ENCODE data around the gene RASGRP2. TPM values are rescaled to one million over a fixed set of nuclear protein-coding genes. Genes with fewer than 3 reads are reported as not detected.

The RASGRP2 gene
- total and polyA plus RNA-seq, 2 donors (not counting 1 experiment from before 2014, with no cell fraction given), result 1.2 to 5.2 TPM

DNA sequence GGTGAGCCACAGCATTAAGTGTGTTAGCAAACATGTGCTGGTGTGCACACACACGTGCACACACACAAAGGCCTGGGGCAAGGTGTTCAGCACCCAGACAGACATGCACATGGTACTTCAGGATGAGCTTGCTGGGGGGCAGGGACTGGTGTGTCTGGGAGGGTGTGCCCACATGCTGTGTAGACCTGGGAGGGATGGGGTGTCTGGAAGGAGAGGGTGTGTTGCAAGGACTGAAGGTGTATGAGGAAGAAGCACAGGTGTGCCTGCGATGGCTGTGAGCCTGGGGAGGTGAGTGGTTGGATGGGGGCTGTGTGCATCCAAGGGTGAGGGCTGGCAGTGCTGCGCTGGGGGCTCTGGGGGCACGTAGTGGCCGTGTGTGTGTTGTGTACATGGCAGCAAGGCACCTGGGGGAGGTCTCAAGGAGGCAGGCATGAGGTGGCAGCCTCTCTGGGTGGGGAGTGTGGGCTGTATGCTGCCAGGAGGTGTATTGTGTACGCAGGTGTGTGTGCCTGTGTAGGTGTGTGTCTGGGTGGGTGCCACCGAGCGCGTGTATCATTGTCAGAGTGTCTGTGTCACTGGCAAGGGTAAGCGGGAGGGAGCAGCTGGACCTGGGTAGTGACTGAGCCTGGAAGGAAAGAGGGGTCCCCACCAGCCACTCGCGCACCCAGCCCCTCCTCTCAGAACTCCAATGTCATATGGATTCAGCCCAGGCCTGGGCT, 23.1 kb downstream of the RASGRP2 start:
- Histone ChIP-seq H3K4me1 (ENCODE audit: control insufficient read depth, extremely low read depth, insufficient read depth, low read length) (no peaks in the 10 kb centered on the region), H3K27ac (ENCODE audit: insufficient read depth, low read length) (no peak overlapping the region), H3K4me2 (ENCODE audit: extremely low read depth, insufficient read depth, low read length) (no peak overlapping the region), H3K9me3 (ENCODE audit: control insufficient read depth, insufficient read depth, low read depth, low read length) (no peaks in the 10 kb centered on the region), H4K20me1 (ENCODE audit: control insufficient read depth, extremely low read depth, insufficient read depth, low read length) (no peaks in the 10 kb centered on the region), H3K36me3 (ENCODE audit: control insufficient read depth, insufficient read depth, low read length) (no peaks in the 10 kb centered on the region), H3K9ac (ENCODE audit: insufficient read depth, low read length) (no peak overlapping the region), H3K27me3 (ENCODE audit: control insufficient read depth, insufficient read depth, low read length) (peaks cover 13% of the 10 kb centered on the region), H3K79me2 (ENCODE audit: control insufficient read depth, insufficient read depth, low read length) (no peaks in the 10 kb centered on the region), H3K4me3 (replicated peaks in 1 of 4; ENCODE audit: control extremely low read depth in 1 of 4, insufficient read depth in 1 of 4, low read depth in 3 of 4, low read length in 4 of 4) (no peak overlapping the region), H2AFZ (ENCODE audit: low read length) (no peak overlapping the region)
- no peak for DNase-seq (ENCODE audit: low read depth in 2 of 2)
- no peak for TF ChIP-seq EZH2 (IDR thresholded peaks at IDR 0.05; ENCODE audit: low read length, missing control alignments)
- TF ChIP-seq CTCF (conservative IDR thresholded peaks at IDR 0.05 in 1 of 2, IDR thresholded peaks at IDR 0.05 in 1 of 2; ENCODE audit: low read depth in 1 of 2, low read length in 2 of 2), result no peak

- Histone ChIP-seq H3K9ac (ENCODE audit: insufficient read depth, low read length) (no peak overlapping the region), H3K9me3 (ENCODE audit: control insufficient read depth, insufficient read depth, low read depth, low read length) (no peaks in the 10 kb centered on the region), H3K79me2 (ENCODE audit: control insufficient read depth, insufficient read depth, low read length) (no peaks in the 10 kb centered on the region), H3K4me2 (ENCODE audit: extremely low read depth, insufficient read depth, low read length) (no peak overlapping the region), H3K27me3 (ENCODE audit: control insufficient read depth, insufficient read depth, low read length) (peaks cover 19% of the 10 kb centered on the region), H4K20me1 (ENCODE audit: control insufficient read depth, extremely low read depth, insufficient read depth, low read length) (no peaks in the 10 kb centered on the region), H3K4me3 (replicated peaks in 1 of 4; ENCODE audit: control extremely low read depth in 1 of 4, insufficient read depth in 1 of 4, low read depth in 3 of 4, low read length in 4 of 4) (no peak overlapping the region), H2AFZ (ENCODE audit: low read length) (no peak overlapping the region), H3K27ac (ENCODE audit: insufficient read depth, low read length) (no peak overlapping the region), H3K36me3 (ENCODE audit: control insufficient read depth, insufficient read depth, low read length) (no peaks in the 10 kb centered on the region), H3K4me1 (ENCODE audit: control insufficient read depth, extremely low read depth, insufficient read depth, low read length) (no peaks in the 10 kb centered on the region)
- TF ChIP-seq EZH2 (IDR thresholded peaks at IDR 0.05; ENCODE audit: low read length, missing control alignments), result no peak
- TF ChIP-seq CTCF (conservative IDR thresholded peaks at IDR 0.05 in 1 of 2, IDR thresholded peaks at IDR 0.05 in 1 of 2; ENCODE audit: low read depth in 1 of 2, low read length in 2 of 2), result no peak
- DNase-seq (ENCODE audit: low read depth in 2 of 2), result no peak
Measured at GRCh38 chr11:64720167-64720566, 23.8 kb downstream of the RASGRP2 start.

GRCh38 chr11:64719406-64719805, 24.5 kb downstream of the RASGRP2 start:
- Histone ChIP-seq H3K27me3 (ENCODE audit: control insufficient read depth, insufficient read depth, low read length) (peaks cover 27% of the 10 kb centered on the region), H3K4me2 (ENCODE audit: extremely low read depth, insufficient read depth, low read length) (no peak overlapping the region), H3K9ac (ENCODE audit: insufficient read depth, low read length) (no peak overlapping the region), H3K9me3 (ENCODE audit: control insufficient read depth, insufficient read depth, low read depth, low read length) (no peaks in the 10 kb centered on the region), H3K27ac (ENCODE audit: insufficient read depth, low read length) (no peak overlapping the region), H3K4me1 (ENCODE audit: control insufficient read depth, extremely low read depth, insufficient read depth, low read length) (no peaks in the 10 kb centered on the region), H4K20me1 (ENCODE audit: control insufficient read depth, extremely low read depth, insufficient read depth, low read length) (no peaks in the 10 kb centered on the region), H3K36me3 (ENCODE audit: control insufficient read depth, insufficient read depth, low read length) (no peaks in the 10 kb centered on the region), H3K4me3 (replicated peaks in 1 of 4; ENCODE audit: control extremely low read depth in 1 of 4, insufficient read depth in 1 of 4, low read depth in 3 of 4, low read length in 4 of 4) (no peak overlapping the region), H3K79me2 (ENCODE audit: control insufficient read depth, insufficient read depth, low read length) (no peaks in the 10 kb centered on the region), H2AFZ (ENCODE audit: low read length) (no peak overlapping the region)
- TF ChIP-seq EZH2 (IDR thresholded peaks at IDR 0.05; ENCODE audit: low read length, missing control alignments) (no peak), CTCF (conservative IDR thresholded peaks at IDR 0.05 in 1 of 2, IDR thresholded peaks at IDR 0.05 in 1 of 2; ENCODE audit: low read depth in 1 of 2, low read length in 2 of 2) (no peak)
- no peak for DNase-seq (ENCODE audit: low read depth in 2 of 2)
